Kidney (tissue), 14 donors: Measurements from ENCODE around the gene BEAN1. TPM values are rescaled to one million over a fixed set of nuclear protein-coding genes. Genes with fewer than 3 reads are reported as not detected.

Experiments used
- DNase-seq, 5 donors: peaks; one replicate each; pipeline ENCODE4 v3.0.0-alpha.2; 2013 to 2020
- FAIRE-seq: peaks from 2 replicates; lab custom pipeline; 2012; peaks lifted over from hg19 to GRCh38; lab: Jason Lieb, UNC
- H3K27ac ChIP-seq, 2 donors: one replicate each; pipeline ENCODE4 v1.7.0; 2013; ENCODE audit warnings: low read depth in 2 of 2, low read length in 2 of 2, inconsistent platforms in 1 of 2
- H3K27me3 ChIP-seq: one replicate; pipeline ENCODE4 v1.7.1; 2013; ENCODE audit warnings: low read length, inconsistent platforms; ENCODE audit not compliant: control insufficient read depth, insufficient read depth
- H3K36me3 ChIP-seq, 3 donors: one replicate each; pipeline versions ENCODE4 v1.7.0 to v1.7.1; 2013; ENCODE audit warnings: low read length in 3 of 3, control low read depth in 1 of 3, inconsistent platforms in 1 of 3; ENCODE audit not compliant: insufficient read depth in 3 of 3, control insufficient read depth in 2 of 3
- H3K4me1 ChIP-seq, 3 donors: one replicate each; pipeline versions ENCODE4 v1.7.0 to v1.7.1; 2013; ENCODE audit warnings: low read length in 3 of 3, inconsistent platforms in 1 of 3, low read depth in 1 of 3; ENCODE audit not compliant: control insufficient read depth in 2 of 3, insufficient read depth in 2 of 3
- H3K4me3 ChIP-seq, 3 donors: one replicate each; pipeline versions ENCODE4 v1.7.0 to v1.8.1; 2013; ENCODE audit warnings: low read length in 3 of 3, control low read depth in 1 of 3, inconsistent platforms in 1 of 3
- H3K9ac ChIP-seq, 3 donors: one replicate each; pipeline versions ENCODE4 v1.7.0 to v1.7.1; 2013; ENCODE audit warnings: low read length in 3 of 3, control low read depth in 1 of 3, inconsistent platforms in 1 of 3
- H3K9me3 ChIP-seq, 3 donors: one replicate each; pipeline versions ENCODE4 v1.7.0 to v1.7.1; 2013; ENCODE audit warnings: low read length in 3 of 3, control low read depth in 1 of 3, inconsistent platforms in 1 of 3; ENCODE audit not compliant: control insufficient read depth in 2 of 3, insufficient read depth in 1 of 3
- CTCF ChIP-seq: IDR thresholded peaks from 3 replicates; pipeline ENCODE4 v1.5.1; 2012; ENCODE audit warnings: mild to moderate bottlenecking, moderate library complexity, borderline replicate concordance; ENCODE audit not compliant: insufficient read depth; ENCODE audit errors: extremely low read depth
- intact Hi-C: fragments of 100-400 bp; cut with DNase I; formaldehyde crosslinking; loops from one replicate; pipeline ENCODE4 v1.11.1; 2022
- polyA plus RNA-seq: library from polyadenylated mRNA; stranded (reverse); fragments of 350-450 nt; fragmentation: Illumina TruSeq; extraction: RNeasy Lipid Tissue Mini Kit (QIAGEN cat#74804); gene quantifications from one replicate; pipeline ENCODE4 v1.2.3, GENCODE V29; 2014; ENCODE audit warnings: low read depth, low replicate concordance; ENCODE audit not compliant: insufficient read depth
- total RNA-seq: library from RNA; stranded (reverse); fragmentation: NEBNext Ultra II Directional; extraction: Animal tissue kit (Norgen Biotek cat#: 25700); gene quantifications from one replicate; pipeline ENCODE4 v1.2.1, GENCODE V29; 2021
- donor health status: control.
- donor health status: control.
- donor health status: control.
- donor health status: control.
- donor health status: control.
- donor health status: DM: yes; HTN: yes; CAD: no.
- donor health status: Normal renal cell carcinoma (clear cell type).

BEAN1 gene
- total and polyA plus RNA-seq, 2 donors from 2014 or later = 0.47 to 2.4 TPM

DNA sequence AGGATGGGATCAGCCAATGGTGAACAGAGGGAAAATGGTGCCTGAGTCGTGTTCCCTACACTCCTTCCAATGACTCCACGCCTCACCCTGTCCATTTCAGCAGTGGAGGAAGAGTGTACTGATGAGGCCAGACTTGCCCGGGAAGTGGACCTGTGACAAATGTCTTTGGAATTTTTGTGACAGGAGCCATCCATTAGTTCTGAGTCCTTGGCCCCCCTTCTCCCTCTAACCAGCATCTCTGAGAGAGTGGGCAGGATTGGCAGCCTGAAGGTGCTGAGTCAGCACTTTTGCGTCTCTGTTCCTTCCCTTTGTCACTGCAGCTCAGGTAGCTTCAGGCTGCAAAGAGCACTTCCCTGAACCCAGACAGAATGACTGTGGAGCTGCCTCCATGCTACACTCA, 30.8 kb downstream of the BEAN1 start:
- TF ChIP-seq CTCF = no peak
- Histone ChIP-seq H3K9ac (no peak overlapping the region), H3K27me3 (no peaks in the 10 kb centered on the region), H3K27ac (no peak overlapping the region), H3K36me3 (no peaks in the 10 kb centered on the region), H3K4me3 (no peak overlapping the region), H3K9me3 (no peaks in the 10 kb centered on the region), H3K4me1 (no peaks in the 10 kb centered on the region)
- FAIRE-seq = no peak
- intact Hi-C loops = no loop called here
- DNase-seq = no peak

DNA sequence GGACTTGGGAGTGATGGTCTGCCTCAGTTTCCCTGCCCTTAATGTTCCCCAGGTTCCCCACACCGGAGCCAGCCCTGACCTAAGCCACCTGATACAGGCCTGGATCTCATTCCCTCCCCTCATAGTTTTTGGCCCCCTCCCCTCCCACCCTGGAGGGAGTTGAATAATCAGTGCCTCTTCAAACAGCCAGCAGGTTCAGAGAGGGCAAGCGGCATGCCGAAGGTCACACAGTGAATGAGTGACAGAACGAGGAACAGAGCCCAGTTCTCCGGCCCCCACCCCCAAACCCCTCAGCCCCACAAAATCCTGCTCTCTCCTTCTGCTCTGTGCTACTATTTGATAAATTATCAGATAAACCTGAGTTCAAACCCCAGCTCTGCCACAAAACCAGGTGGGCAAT, 31.2 kb downstream of the BEAN1 start:
- no peaks in the 10 kb centered on the region for H3K36me3 ChIP-seq
- intact Hi-C loops = no loop called here
- H3K27ac ChIP-seq = no peak overlapping the region
- no peak overlapping the region for H3K4me3 ChIP-seq
- DNase-seq (no peak), FAIRE-seq (no peak)
- no peak for TF ChIP-seq CTCF
- no peaks in the 10 kb centered on the region for H3K9me3 ChIP-seq
- H3K27me3 ChIP-seq = no peaks in the 10 kb centered on the region
- H3K4me1 ChIP-seq = no peaks in the 10 kb centered on the region
- H3K9ac ChIP-seq = no peak overlapping the region

- no peak overlapping the region for H3K27ac ChIP-seq
- H3K36me3 ChIP-seq = no peaks in the 10 kb centered on the region
- no peaks in the 10 kb centered on the region for H3K27me3 ChIP-seq
- DNase-seq = no peak
- no peaks in the 10 kb centered on the region for H3K4me1 ChIP-seq
- H3K4me3 ChIP-seq = no peak overlapping the region
- TF ChIP-seq CTCF = no peak
- FAIRE-seq = no peak
- H3K9ac ChIP-seq = no peak overlapping the region
- intact Hi-C loops = no loop called here
- no peaks in the 10 kb centered on the region for H3K9me3 ChIP-seq
Measured at GRCh38 chr16:66458853-66459252, 31.8 kb downstream of the BEAN1 start.

GRCh38 chr16:66459878-66460277, 32.8 kb downstream of the BEAN1 start:
- Histone ChIP-seq H3K36me3 (no peaks in the 10 kb centered on the region), H3K9me3 (no peaks in the 10 kb centered on the region), H3K4me3 (no peak overlapping the region), H3K9ac (no peak overlapping the region), H3K27ac (no peak overlapping the region), H3K4me1 (no peaks in the 10 kb centered on the region), H3K27me3 (no peaks in the 10 kb centered on the region)
- no peak for TF ChIP-seq CTCF
- no peak for DNase-seq
- FAIRE-seq = no peak
- intact Hi-C loops = no loop called here
